K562 (cell line): ENCODE data around the gene SEPHS1. TPM values are rescaled to one million over a fixed set of nuclear protein-coding genes. Genes with fewer than 3 reads are reported as not detected.

ENCODE experiments used
- AFF4 ChIP-seq: sonication (generic); formaldehyde crosslinking; IDR thresholded peaks from 2 replicates; pipeline ENCODE4 v1.8.0; 2023; ENCODE audit warnings: mild to moderate bottlenecking, missing genetic modification reagents
- CBFA2T2 ChIP-seq: fragments of 450-650 bp; conservative IDR thresholded peaks from 2 replicates; pipeline ENCODE4 v1.6.1; 2017; ENCODE audit warnings: mild to moderate bottlenecking
- CEBPG ChIP-seq, 3 experiments: fragments of 200-800 bp in 1 of 3; sonication (Bioruptor generic) in 1 of 3; sonication (generic) in 1 of 3; formaldehyde crosslinking in 1 of 3; IDR thresholded peaks in 2 of 3; conservative IDR thresholded peaks in 1 of 3; 2 replicates each; pipeline versions ENCODE4 v1.6.1 to v1.8.0; 2016 to 2022; ENCODE audit warnings: missing compliant biosample characterization in 2 of 3, missing genetic modification characterization in 2 of 3, mild to moderate bottlenecking in 1 of 3, missing genetic modification reagents in 1 of 3
- E2F4 ChIP-seq: sonication (generic); formaldehyde crosslinking; IDR thresholded peaks from 2 replicates; pipeline ENCODE4 v1.8.0; 2022; ENCODE audit warnings: mild to moderate bottlenecking, low read depth, missing genetic modification reagents
- EP400 ChIP-seq: fragments of 450-650 bp; IDR thresholded peaks from 2 replicates; pipeline ENCODE4 v1.6.1; 2017; ENCODE audit warnings: antibody characterized with exemption, mild to moderate bottlenecking, moderate library complexity
- ERF ChIP-seq: fragments of 450-650 bp; formaldehyde crosslinking; IDR thresholded peaks from 2 replicates; pipeline ENCODE4 v1.4.0; 2020; ENCODE audit warnings: mild to moderate bottlenecking, mixed read lengths
- ETS2 ChIP-seq: IDR thresholded peaks from 2 replicates; pipeline ENCODE4 v1.6.1; 2016; ENCODE audit warnings: borderline replicate concordance, missing genetic modification characterization, mild to moderate bottlenecking, moderate library complexity, missing compliant biosample characterization; ENCODE audit not compliant: poor library complexity, severe bottlenecking
- GATAD2A ChIP-seq: fragments of 450-650 bp; IDR thresholded peaks from 2 replicates; pipeline ENCODE4 v1.6.1; 2017
- HDAC1 ChIP-seq, 2 experiments: fragments of 450-650 bp; IDR thresholded peaks; 2 replicates each; pipeline ENCODE4 v1.6.1; 2016 to 2017; ENCODE audit warnings: inconsistent platforms in 1 of 2, mild to moderate bottlenecking in 1 of 2, moderate library complexity in 1 of 2
- ID3 ChIP-seq, 2 experiments: fragments of 250-450 bp in 1 of 2; fragments of 450-650 bp in 1 of 2; sonication (Bioruptor Pico) in 1 of 2; IDR thresholded peaks; 2 replicates each; pipeline versions ENCODE4 v1.6.1 to v1.8.0; 2016 to 2021; ENCODE audit warnings: mild to moderate bottlenecking in 2 of 2, moderate library complexity in 2 of 2, missing compliant biosample characterization in 1 of 2, missing genetic modification characterization in 1 of 2
- RAD21 ChIP-seq, 2 experiments: fragments of 250-450 bp in 1 of 2; fragments of 450-650 bp in 1 of 2; sonication (Bioruptor Pico) in 1 of 2; formaldehyde crosslinking in 1 of 2; IDR thresholded peaks in 1 of 2; conservative IDR thresholded peaks in 1 of 2; 2 replicates each; pipeline versions ENCODE4 v1.4.0 to v1.8.0; 2020 to 2022; ENCODE audit warnings: mild to moderate bottlenecking in 2 of 2, moderate library complexity in 1 of 2
- RBFOX2 ChIP-seq: fragments of 200-400 bp; formaldehyde crosslinking; IDR thresholded peaks from 2 replicates; pipeline ENCODE4 v1.6.1; 2017; ENCODE audit warnings: low read depth, mild to moderate bottlenecking, low read length, moderate library complexity
- RBM25 ChIP-seq: fragments of 200-400 bp; formaldehyde crosslinking; IDR thresholded peaks from 2 replicates; pipeline ENCODE4 v1.6.1; 2018; ENCODE audit warnings: low read length, low read depth, moderate library complexity; ENCODE audit not compliant: severe bottlenecking
- XRCC5 ChIP-seq: fragments of 200-400 bp; formaldehyde crosslinking; IDR thresholded peaks from 2 replicates; pipeline ENCODE4 v1.6.1; 2017; ENCODE audit warnings: low read depth, mild to moderate bottlenecking, low read length
- ZNF740 ChIP-seq, 3 experiments: fragments of 200-800 bp in 1 of 3; sonication (Bioruptor generic) in 1 of 3; sonication (generic) in 1 of 3; formaldehyde crosslinking in 1 of 3; IDR thresholded peaks; 2 replicates each; pipeline versions ENCODE4 v1.6.1 to v1.8.0; 2016 to 2022; ENCODE audit warnings: mild to moderate bottlenecking in 2 of 3, missing compliant biosample characterization in 2 of 3, missing genetic modification characterization in 2 of 3, missing genetic modification reagents in 1 of 3
- ZNF764 ChIP-seq: fragments of 250-450 bp; sonication (Bioruptor Pico); IDR thresholded peaks from 2 replicates; pipeline ENCODE4 v1.4.0; 2020; ENCODE audit warnings: low read depth, mild to moderate bottlenecking, moderate library complexity
- polyA plus RNA-seq, 8 experiments: library from polyadenylated mRNA; depleted of rRNA in 4 of 8; stranded (reverse) in 5 of 8; unstranded in 3 of 8; fragments of >200 nt; fragmentation: Nextera tagmentation in 2 of 8; fragmentation: Illumina TruSeq in 1 of 8; extraction: Ambion mirVana in 2 of 8; extraction: Trizol in 1 of 8; gene quantifications; 2 replicates each; pipeline versions ENCODE4 v1.2.1 to v1.2.3, GENCODE V29; 2011 to 2014; ENCODE audit warnings: inconsistent platforms in 1 of 8, missing spikeins in 1 of 8
- total RNA-seq, 7 experiments: library from RNA; depleted of rRNA in 6 of 7; stranded (reverse); fragments of >200 nt in 6 of 7; fragmentation: Illumina TruSeq in 2 of 7; extraction: Trizol in 2 of 7; gene quantifications; 2 replicates each; pipeline versions ENCODE4 v1.2.1 to v1.2.3, GENCODE V29; 2011 to 2021; ENCODE audit warnings: low replicate concordance in 1 of 7

SEPHS1 gene
- total and polyA plus RNA-seq, 9 of the 15 experiments (the other 6 are each of a cell fraction or from before 2014, with no cell fraction given), result 14.7 to 82.8 (median 41.8) TPM

- TF ChIP-seq AFF4 (CRISPR knock-in tag), result no peak
- TF ChIP-seq RBFOX2, result peak; percentile 34; the same call in 1 of the 2 replicates
- 0 out of 2 replicates have a peak, but pooled peaks have one; percentile 17 for TF ChIP-seq GATAD2A
- TF ChIP-seq ETS2, result no peak
- TF ChIP-seq E2F4 (CRISPR knock-in tag), result no peak
- peak; percentile 43; the same call in 1 of the 2 replicates for TF ChIP-seq CBFA2T2
- TF ChIP-seq ZNF764 (CRISPR knock-in tag), result no peak
- TF ChIP-seq EP400, result 0 out of 2 replicates have a peak, but pooled peaks have one; percentile 20
- TF ChIP-seq ZNF740 (CRISPR knock-in tag; IDR thresholded peaks at IDR 0.05), result no peak
- TF ChIP-seq ZNF740 (tag; IDR thresholded peaks at IDR 0.05), result no peak
- no peak for TF ChIP-seq CEBPG (CRISPR knock-in tag; IDR thresholded peaks at IDR 0.05)
- TF ChIP-seq CEBPG (tag; conservative IDR thresholded peaks at IDR 0.05 in 1 of 2, IDR thresholded peaks at IDR 0.05 in 1 of 2), result no peak
- TF ChIP-seq RAD21 (CRISPR knock-in tag; conservative IDR thresholded peaks at IDR 0.05 in 1 of 2, IDR thresholded peaks at IDR 0.05 in 1 of 2), result peak; percentile 43 to 78
- TF ChIP-seq RBM25, result no peak
- TF ChIP-seq ERF (CRISPR knock-in tag), result no peak
- TF ChIP-seq XRCC5, result peak; percentile 51; the same call in 1 of the 2 replicates
- TF ChIP-seq ID3 (CRISPR knock-in tag; IDR thresholded peaks at IDR 0.05), result no peak
- no peak for TF ChIP-seq ID3 (tag; IDR thresholded peaks at IDR 0.05)
- TF ChIP-seq HDAC1 (IDR thresholded peaks at IDR 0.05), result peak in 1 of 2 experiments; percentile 44; a peak in 1 of 4 replicates
Observed at GRCh38 chr10:13271552-13272163, 76.4 kb downstream of the SEPHS1 start (continued).
